DMS153 treated with DMSO at 0.1 percent for 48 hours (cell line): ENCODE measurements around the gene TMEM156.
"Not testable (repeated sequence)": the region's sequence is repeated elsewhere in the genome, so short reads cannot be mapped to it uniquely, and the experiment has no call there.

Experiments used
- DNase-seq: peaks from one replicate; lab custom pipeline; 2025; ENCODE audit not compliant: unreplicated experiment; lab: John Stamatoyannopoulos, UW

TMEM156 gene

DNA sequence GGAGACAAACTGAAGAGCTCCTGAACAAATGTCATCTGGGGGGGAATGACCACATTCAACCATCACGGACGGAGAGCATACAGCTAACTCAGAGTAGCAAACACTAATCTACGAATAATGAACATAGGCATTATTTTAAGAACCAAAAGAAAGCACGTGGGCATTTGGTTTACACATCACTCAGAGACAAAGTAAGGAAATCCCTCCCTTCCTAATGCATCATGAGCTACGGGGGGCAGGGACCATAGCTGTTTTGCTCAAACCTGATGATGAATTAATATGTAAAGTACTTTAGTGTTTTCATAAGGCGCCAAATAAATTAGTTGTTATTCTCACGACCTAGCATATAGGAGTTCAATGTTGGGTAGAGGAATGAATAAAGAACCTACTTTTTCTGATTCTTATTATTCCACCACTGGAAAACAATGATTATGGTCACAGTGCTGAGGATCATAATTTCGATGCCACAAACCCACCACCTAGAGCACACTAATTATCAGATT, 11.7 kb upstream of the TMEM156 start:
- DNase-seq: no peak

DNA sequence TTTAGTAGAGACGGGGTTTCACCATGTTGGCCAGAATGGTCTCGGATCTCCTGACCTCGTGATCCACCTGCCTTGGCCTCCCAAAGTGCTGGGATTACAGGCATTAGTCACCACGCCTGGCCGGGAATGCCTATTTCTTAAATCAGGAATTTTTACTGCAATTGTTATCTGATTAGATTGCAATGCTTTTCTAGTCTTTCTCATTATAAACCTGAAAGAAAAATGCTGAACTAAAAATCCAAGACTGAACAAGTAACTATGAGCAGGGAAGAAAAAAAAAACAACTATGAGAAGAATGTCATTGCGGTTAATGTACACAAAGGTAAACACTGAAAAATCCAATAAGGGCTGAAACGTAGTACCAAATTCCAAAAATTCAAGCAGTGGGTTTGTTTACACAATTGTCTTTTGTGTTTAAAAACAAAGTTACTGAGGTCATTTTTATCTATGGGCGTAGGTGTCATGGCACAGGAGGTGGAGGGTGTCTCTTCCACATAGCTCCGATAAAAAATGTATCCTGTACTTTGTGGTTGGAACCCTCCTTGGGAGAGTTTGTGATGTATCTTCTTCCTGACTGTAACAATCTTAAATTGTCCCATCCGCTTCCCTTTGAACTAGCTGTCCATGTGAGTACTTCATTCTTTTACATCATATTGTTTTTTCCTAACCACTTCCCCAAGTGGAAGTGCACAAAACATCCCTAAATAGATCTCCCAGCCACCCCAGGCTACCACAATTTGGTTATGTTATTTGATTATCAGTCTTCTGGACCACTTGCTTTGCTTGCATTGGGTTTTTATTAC, 11.1 kb upstream of the TMEM156 start:
- DNase-seq: no peak

DNA sequence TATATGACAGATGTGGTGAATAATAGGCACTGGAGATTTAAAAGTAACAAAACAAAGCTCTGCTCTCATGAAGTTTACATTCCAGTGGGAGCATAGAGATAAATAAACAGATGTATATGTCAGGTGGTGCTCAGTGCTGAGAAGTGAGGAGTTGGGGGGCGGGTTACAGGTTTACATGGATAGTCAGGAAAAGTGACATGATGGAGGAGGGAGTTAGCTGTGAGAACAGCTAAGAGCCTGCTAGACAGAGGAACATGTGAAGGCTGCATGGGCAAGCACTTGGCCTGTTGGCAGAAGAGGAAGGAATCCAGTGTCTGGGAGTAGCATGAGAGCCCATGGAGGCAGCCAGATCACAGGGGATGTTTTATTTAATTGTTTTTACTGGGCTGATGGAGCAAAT, 10.2 kb upstream of the TMEM156 start:
- DNase-seq: no peak

DNA sequence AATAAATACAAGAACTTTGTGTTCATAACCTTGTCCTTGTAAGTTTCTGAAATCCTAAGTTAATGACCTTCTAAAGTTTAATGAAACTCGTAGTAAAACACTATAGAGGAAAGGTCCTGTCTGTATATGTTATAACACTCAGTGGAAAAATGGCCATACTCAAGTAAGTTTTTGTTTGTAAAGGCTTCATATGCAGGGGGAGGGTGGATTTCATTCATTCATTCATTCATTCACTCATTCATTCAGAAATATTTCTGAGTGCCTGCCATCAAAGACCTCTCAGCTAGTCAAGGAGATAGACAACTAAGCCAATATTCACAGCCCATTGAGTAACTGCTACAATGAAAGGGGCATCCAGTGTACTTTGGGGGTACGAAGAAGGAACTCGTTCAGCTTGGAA, 6.9 kb upstream of the TMEM156 start:
- DNase-seq: no peak

DNA sequence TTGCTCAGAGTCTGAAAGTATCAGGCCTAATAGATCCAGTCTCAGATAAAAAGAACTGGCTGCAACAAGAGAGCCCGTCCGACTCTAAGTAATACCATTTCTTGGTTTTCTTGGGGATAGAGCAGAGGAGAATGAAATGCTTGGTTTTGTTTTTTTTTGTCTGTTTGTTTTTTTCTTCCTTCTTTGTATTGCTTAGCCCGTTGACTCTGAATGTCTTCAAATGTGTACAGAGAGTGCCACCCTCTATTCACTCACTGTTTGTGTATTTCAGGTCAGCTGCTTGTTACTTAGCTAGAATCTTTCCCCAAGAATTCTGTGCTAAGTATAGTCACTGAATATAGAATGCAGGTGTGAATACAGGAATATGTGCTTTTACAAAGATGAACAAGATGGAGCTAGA, 5.7 kb upstream of the TMEM156 start:
- DNase-seq: no peak

DNA sequence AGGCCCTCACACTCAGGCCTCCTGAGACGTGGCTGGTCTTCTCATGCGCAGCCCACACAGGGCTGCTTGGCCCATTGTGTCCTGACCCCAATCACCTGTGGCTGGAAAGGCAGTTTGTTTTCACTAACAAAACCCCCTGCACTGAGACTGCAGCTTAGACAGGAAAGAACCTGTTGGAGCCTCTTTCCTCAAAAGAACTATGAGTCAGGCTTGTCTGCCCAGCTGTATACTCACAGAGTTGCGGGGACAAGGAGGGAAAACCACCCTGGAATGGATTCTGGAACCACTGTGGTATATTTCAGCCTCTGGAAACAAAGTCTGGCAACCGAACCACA, 5.2 kb upstream of the TMEM156 start:
- no peak for DNase-seq

DNA sequence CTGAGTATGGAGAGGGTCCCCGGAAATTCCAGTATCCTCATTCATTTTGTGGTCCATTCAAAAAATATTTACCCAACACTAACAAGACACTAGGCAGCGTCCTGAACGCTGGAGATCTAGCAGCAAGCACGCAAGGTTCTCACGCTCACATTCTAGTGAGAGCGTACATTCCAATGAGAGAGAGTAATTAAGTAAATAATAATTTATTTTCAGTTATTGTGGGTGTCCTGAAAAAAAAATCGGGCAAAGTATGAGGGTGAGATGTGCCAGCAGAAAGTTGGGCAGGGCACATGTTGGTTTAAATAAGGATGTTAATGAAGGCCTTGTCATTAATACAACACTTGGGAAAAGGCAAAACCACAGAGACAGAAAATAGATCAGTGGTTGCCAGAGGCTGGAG, 4.0 kb upstream of the TMEM156 start:
- no peak for DNase-seq

DNA sequence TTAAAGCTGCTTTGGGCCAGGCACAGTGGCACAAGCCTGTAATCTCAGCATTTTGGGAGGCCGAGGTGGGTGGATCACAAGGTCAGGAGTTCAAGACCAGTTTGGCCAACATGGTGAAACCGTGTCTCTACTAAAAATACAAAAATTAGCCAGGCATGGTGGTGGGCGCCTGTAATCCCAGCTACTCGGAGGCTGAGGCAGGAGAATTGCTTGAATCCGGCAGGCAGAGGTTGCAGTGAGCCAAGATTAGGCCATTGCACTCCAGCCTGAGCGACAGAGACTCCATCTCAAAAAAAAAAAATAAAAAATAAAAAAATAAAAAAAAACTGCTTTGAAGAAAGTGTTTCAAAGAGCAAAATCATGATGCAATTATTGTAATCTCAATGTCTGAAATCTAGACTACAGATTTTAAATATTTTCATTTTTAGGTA, 604 bp downstream of the TMEM156 start:
- DNase-seq: not testable (repeated sequence)

DNA sequence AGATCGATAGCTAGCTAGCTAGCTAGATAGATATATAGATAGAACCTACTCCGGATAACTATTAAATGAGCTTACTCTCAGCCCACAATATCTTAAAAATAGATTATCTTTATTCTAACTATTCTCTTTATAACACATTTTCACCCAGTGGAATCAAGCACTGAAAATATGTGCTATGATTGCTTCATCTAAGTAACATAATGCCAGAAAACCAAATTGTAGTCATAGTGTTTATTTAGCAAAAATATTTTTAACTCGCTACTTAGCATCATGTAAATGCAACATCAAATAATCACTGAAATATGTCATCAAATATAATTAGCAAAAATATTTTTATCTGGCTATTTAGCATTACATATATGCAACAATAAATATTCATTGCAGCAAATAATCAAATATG, 1.5 kb downstream of the TMEM156 start:
- no peak for DNase-seq

DNA sequence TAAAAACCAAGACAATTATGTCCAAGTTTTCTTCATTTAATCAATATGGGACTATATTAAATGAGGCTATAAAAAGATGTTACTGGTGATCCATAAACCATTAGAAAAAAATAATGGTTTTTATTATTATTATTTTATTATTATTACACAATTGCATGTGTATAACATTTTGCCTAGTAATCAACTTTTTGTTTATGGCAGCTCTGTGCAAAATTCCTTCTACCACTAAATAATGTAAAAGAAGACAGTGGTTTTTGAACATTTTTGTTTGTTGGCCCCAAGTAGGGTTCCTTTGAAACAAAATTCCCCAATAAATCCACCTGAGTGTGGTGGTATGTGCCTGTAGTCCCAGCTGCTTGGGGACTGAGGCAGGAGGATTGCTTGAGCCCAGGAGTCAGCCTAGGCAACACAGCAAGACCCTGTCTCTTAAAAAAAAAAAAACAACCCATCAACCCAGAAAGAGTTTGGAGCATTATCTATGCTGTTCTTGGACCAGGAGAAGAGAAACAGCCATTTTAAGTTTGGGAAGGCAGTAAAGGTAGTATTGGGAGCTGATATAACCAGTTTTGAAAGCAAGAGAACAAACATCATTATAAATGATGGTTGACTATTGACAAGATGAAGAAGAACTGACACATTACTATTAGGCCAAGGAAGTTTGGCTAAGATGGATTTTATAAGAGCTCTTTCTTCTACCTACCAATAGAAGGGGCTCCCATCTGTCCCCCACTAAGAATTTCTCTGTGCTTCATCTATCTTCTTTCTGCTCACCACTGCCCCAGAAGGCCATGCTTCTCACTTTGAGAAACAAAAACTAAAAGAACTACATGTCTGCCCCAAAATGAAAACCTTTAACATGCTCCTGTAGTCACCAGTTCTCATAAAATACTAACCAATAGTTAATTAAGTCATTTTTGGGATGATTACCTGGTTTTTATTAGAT, 2.2 kb downstream of the TMEM156 start:
- DNase-seq: no peak

DNA sequence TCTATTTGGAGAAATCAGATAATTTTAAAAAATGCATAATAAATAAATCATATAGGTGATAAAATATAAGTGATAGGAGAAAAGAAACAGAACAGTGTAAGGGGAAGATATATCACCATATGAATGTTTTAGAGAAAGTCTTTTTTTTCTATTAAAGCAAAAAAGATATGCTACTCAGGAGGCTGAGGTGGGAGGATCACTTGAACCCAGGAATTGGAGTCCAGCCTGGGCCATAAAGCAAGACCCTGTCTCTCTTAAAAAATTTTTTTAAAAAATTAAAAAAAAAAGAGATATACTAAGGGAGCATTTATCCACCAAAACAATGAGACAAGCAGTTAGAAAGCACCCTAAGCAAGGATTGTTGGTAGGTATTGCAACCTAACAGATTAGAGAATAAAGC, 6.1 kb downstream of the TMEM156 start:
- no peak for DNase-seq

DNA sequence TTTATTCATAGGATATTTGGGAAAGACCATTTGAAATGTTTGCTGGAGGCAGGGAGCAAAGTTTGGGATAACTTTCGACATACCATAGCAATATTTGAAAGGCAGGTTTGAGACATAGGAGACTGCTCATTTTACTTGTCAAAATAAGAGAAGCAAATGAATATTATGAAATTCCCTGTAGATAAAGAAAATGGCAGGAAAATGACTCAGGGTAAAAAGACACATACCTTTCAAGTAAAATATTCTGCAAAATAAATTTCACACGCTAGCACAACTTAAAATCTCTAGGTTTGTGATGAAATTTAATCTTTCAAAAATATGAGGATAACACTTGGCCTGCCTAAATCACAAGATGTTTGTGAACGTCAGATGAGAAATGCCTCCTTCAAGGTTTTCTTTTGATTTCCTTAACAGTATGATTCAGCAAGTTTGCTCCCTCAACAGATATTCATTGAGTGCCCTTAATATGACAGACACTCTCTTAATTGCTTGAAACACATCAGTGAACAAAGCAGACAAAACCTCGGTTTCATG, 6.6 kb downstream of the TMEM156 start:
- DNase-seq: no peak

DNA sequence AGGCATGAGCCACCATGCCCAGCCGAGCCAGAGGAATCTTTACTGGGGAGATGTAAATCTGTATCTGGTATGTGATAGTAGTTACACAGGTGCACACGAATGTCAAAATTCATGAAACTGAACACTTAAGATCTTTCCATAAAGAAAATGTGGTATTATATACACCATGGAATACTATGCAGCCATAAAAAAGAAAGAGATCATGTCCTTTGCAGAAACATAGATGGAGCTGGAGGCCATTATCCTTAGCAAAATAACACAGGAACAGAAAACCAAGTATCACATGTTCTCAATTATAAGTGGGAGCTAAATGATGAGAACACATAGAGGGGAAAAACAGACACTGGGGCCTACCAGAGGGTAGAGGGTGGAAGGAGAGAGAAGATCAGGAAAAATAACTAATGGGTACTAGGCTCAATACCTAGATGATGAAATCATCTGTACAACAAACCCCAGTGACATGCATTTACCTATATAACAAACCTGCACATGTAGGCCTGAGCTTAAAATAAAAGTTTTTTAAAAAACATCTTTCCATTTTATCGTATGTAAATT, 7.8 kb downstream of the TMEM156 start:
- DNase-seq: no peak

DNA sequence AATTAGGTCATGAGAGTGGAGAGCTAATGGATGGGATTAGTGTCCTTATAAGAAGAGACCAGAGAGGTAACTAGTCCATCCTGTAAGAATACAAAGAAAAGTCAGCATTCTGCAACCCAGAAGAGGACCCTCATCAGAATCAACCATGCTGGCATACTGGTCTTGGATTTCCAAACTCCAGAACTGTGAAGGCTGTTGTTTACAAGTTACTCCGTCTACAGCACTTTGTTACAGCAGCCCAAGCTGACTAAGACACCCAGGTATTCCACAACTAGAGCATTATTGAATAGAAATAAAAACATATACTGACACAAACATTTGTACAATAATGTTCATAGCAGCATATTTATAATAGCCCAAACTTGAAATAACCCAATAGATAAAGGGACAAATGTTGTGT, 9.2 kb downstream of the TMEM156 start:
- no peak for DNase-seq

DNA sequence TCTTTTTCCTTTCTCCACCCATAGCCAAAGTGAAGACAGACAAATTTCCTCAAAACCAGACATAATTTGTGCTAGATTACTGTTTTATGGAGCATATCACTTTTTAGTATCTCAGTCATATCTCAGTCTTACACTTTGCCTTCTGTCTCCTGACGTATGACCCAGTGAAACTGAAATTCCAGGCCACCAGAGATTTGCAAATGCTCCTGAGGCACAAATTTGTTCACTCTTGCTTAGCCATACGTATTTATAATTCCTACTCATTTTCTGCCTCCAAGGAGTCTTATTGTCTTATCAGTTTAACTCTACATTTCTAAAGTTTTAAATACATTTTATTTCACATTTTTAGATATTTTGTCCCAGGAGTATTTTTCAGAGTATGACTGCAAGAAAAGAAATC, 10.0 kb downstream of the TMEM156 start:
- no peak for DNase-seq

DNA sequence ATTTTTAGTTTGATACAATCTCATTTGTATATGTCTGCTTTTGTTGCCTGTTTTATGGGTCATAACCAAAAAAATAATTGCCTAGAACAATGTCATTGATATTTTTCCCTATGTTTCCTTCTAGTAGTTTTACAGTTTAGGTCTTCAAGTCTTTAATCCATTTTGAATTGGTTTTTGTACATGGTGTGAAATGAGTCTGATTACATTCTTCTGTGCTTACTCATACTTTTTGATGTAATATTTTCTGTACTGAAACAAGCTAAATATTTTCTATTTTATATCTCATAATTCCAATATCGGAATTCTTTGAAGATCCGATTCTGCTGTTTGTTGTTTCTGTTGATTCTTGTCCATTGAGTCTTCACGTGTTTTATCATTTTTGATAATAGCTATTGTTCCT, 10.6 kb downstream of the TMEM156 start:
- no peak for DNase-seq

DNA sequence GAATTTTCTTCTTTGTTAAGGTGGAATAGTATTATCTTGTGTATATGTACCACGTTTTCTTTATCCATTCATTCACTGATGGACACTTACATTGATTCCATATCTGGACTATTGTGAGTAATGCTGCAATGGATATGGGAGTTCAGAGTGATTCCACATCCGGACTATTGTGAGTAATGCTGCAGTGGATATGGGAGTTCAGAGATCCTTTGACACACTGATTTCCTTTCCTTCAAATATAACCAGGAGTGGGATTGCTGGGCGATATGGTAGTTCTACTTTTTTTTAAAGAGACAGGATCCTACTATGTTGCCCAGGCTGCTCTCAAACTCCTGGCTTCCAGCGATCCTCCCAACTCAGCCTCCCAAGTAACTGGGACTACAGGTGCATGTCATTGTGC, 12.1 kb downstream of the TMEM156 start:
- no peak for DNase-seq

DNA sequence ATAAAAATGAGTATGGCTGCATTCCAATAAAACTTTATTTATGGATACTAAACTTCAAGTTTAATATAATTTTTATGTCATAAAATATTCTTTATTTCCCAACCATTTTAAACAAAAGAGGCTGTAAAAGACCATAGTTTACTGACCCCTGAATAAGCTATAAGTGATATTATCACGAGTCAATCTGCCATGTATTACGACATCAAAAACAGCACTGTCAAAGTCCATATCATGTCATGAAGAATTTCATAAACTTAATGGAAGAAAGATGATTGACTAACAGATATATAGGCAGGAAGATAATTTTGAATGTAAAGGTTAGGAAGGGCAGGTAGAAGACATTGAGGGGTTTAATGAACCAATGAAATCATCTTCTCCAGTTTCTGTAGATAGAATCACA, 18.2 kb downstream of the TMEM156 start:
- no peak for DNase-seq

DNA sequence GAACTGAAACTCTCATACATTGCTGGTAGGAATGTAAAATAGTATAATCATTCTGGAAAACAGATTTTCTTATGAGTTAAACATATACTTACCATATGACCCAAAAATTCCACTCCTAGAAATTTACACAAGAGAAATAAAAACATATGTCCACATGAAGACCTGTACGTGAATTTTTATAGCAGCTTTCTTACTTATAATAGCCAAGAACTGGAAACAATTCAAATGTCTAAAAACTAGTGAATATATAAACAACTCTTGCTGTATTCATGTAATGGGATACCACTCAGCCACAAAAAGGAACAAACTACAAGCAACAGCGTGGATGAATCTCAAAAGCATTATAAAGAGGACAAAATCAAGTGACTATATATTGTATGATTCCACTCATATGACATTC, 27.5 kb downstream of the TMEM156 start:
- no peak for DNase-seq

DNA sequence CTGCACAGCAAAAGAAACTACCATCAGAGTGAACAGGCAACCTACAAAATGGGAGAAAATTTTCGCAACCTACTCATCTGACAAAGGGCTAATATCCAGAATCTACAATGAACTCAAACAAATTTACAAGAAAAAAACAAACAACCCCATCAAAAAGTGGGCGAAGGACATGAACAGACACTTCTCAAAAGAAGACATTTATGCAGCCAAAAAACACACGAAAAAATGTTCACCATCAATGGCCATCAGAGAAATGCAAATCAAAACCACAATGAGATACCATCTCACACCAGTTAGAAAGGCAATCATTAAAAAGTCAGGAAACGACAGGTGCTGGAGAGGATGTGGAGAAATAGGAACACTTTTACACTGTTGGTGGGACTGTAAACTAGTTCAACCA, 30.2 kb downstream of the TMEM156 start:
- DNase-seq: not testable (repeated sequence)

DNA sequence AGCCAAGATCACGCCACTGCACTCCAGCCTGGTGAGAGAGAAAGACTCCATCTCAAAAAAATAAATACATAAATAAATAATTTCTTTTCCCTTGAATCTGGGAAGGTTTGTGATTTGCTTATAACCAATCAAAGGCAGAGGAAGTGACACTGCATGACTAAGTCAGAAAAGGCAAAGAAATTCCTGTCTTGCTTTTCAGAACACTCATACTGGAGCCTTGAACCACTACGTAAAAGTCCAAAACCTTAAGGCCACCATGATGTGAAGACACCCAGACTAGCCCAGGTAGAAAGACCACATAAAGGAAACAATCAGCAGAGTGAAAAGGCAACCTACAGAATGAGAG, 36.6 kb downstream of the TMEM156 start:
- no peak for DNase-seq

DNA sequence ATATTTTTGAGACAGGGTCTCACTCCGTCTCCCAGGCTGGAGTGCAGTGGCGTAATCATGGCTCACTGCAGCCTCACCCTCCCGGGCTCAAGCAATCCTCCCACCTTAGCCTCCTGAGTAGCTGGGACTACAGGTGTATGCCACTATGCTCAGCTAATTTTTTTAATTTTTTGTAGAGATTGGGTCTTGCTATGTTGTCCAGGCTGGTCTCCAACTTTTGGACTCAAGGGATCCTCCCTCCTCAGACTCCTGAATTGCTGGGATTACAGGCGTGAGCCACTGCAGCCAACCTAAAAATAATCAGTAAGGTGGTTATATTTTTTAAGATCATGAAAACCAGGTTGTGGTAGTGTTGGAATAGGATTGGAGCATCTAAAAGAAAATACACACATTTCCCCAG, 38.1 kb downstream of the TMEM156 start:
- no peak for DNase-seq
